HEK293 (cell line): Measurements from ENCODE around the gene HOXD9.

ENCODE experiments used
- CTCF ChIA-PET: fragments of 350-600 bp; formaldehyde crosslinking; extraction: SDS; loops from one replicate; lab custom pipeline; 2021; ENCODE audit warnings: antibody characterized with exemption; lab: Yijun Ruan, JAX
- POLR2A ChIA-PET: fragments of 300-600 bp; formaldehyde crosslinking; extraction: SDS; loops from one replicate; lab custom pipeline; 2020; ENCODE audit warnings: antibody characterized with exemption, inconsistent platforms; lab: Yijun Ruan, JAX
- H3K27ac ChIP-seq: fragments of 200-500 bp; sonication (Bioruptor generic); 2 replicates; pipeline ENCODE4 v1.5.1; 2014; ENCODE audit warnings: low read depth, low read length, control low read depth, inconsistent platforms; ENCODE audit errors: extremely low read depth
- H3K36me3 ChIP-seq, 2 experiments: fragments of 200-500 bp in 1 of 2; sonication (Bioruptor generic) in 1 of 2; 1 replicate in 1 of 2; 2 replicates in 1 of 2; pipeline ENCODE4 v1.5.1; 2014 to 2017; ENCODE audit warnings: inconsistent platforms in 2 of 2, low read length in 2 of 2; ENCODE audit not compliant: control insufficient read depth in 2 of 2, insufficient read depth in 1 of 2
- H3K4me1 ChIP-seq: fragments of 200-500 bp; sonication (Bioruptor generic); 2 replicates; pipeline ENCODE4 v1.5.1; 2014; ENCODE audit warnings: mild to moderate bottlenecking, low read length, inconsistent platforms; ENCODE audit not compliant: control insufficient read depth, insufficient read depth
- H3K4me3 ChIP-seq: 2 replicates; pipeline ENCODE4 v1.5.1; 2011; ENCODE audit warnings: low read depth, mild to moderate bottlenecking, control low read depth, low read length, moderate library complexity
- H3K9me3 ChIP-seq: fragments of 200-500 bp; sonication (Bioruptor generic); 2 replicates; pipeline ENCODE4 v1.5.1; 2014; ENCODE audit warnings: low read depth, low read length, inconsistent platforms; ENCODE audit not compliant: control insufficient read depth, insufficient read depth
- GFI1B ChIP-seq: fragments of 450-650 bp; formaldehyde crosslinking; IDR thresholded peaks from 2 replicates; pipeline ENCODE4 v1.5.1; 2016; ENCODE audit warnings: missing biosample characterization, missing genetic modification characterization
- SP7 ChIP-seq: fragments of 450-650 bp; formaldehyde crosslinking; IDR thresholded peaks from 2 replicates; pipeline ENCODE4 v1.5.1; 2016; ENCODE audit warnings: missing biosample characterization, missing genetic modification characterization
- TRIM28 ChIP-seq: IDR thresholded peaks from 2 replicates; pipeline ENCODE4 v1.6.1; 2011; ENCODE audit warnings: low read length, control low read depth, borderline replicate concordance
- YY2 ChIP-seq: fragments of 450-650 bp; formaldehyde crosslinking; IDR thresholded peaks from 2 replicates; pipeline ENCODE4 v1.5.1; 2016; ENCODE audit warnings: missing biosample characterization, missing genetic modification characterization
- ZNF114 ChIP-seq: fragments of 450-650 bp; formaldehyde crosslinking; IDR thresholded peaks from 2 replicates; pipeline ENCODE4 v1.5.0; 2017; ENCODE audit warnings: missing biosample characterization, missing genetic modification characterization
- ZNF132 ChIP-seq: fragments of 450-650 bp; formaldehyde crosslinking; IDR thresholded peaks from 2 replicates; pipeline ENCODE4 v1.5.1; 2017; ENCODE audit warnings: missing biosample characterization, missing genetic modification characterization, borderline replicate concordance
- ZNF19 ChIP-seq: fragments of 450-650 bp; formaldehyde crosslinking; IDR thresholded peaks from 2 replicates; pipeline ENCODE4; 2016; ENCODE audit warnings: missing biosample characterization, missing genetic modification characterization, low read depth
- ZNF211 ChIP-seq: fragments of 450-650 bp; formaldehyde crosslinking; IDR thresholded peaks from 2 replicates; pipeline ENCODE4 v1.5.1; 2016; ENCODE audit warnings: low read depth, missing biosample characterization, missing genetic modification characterization
- ZNF416 ChIP-seq: fragments of 450-650 bp; formaldehyde crosslinking; IDR thresholded peaks from 2 replicates; pipeline ENCODE4 v1.5.1; 2016; ENCODE audit warnings: missing biosample characterization, missing genetic modification characterization
- ZNF555 ChIP-seq: fragments of 450-650 bp; formaldehyde crosslinking; conservative IDR thresholded peaks from 2 replicates; pipeline ENCODE4 v1.5.1; 2017; ENCODE audit warnings: missing biosample characterization, mild to moderate bottlenecking, missing genetic modification characterization, inconsistent platforms
- ZNF596 ChIP-seq: fragments of 450-650 bp; IDR thresholded peaks from 2 replicates; pipeline ENCODE4 v1.5.0; 2018; ENCODE audit warnings: missing biosample characterization, mild to moderate bottlenecking, missing genetic modification characterization, moderate library complexity
- ZNF664 ChIP-seq: fragments of 450-650 bp; formaldehyde crosslinking; IDR thresholded peaks from 2 replicates; pipeline ENCODE4 v1.5.1; 2016; ENCODE audit warnings: missing biosample characterization, missing genetic modification characterization
- ZNF701 ChIP-seq: fragments of 450-650 bp; formaldehyde crosslinking; IDR thresholded peaks from 2 replicates; pipeline ENCODE4 v1.5.1; 2016; ENCODE audit warnings: missing biosample characterization, missing genetic modification characterization
- TF ChIP-seq, protein P1 (sequence below): fragments of 450-650 bp; formaldehyde crosslinking; IDR thresholded peaks from 2 replicates; pipeline ENCODE4 v1.5.1; 2017; ENCODE audit warnings: missing biosample characterization, mild to moderate bottlenecking, missing genetic modification characterization, moderate library complexity
- TF ChIP-seq, protein P2 (sequence below): fragments of 450-650 bp; formaldehyde crosslinking; IDR thresholded peaks from 2 replicates; pipeline ENCODE4 v1.5.1; 2016; ENCODE audit warnings: missing biosample characterization, missing genetic modification characterization
- TF ChIP-seq, protein P3 (sequence below): fragments of 450-650 bp; formaldehyde crosslinking; conservative IDR thresholded peaks from 2 replicates; pipeline ENCODE4 v1.5.1; 2016; ENCODE audit warnings: low read depth, missing biosample characterization, missing genetic modification characterization
- TF ChIP-seq, protein P4 (sequence below): fragments of 450-650 bp; formaldehyde crosslinking; IDR thresholded peaks from 2 replicates; pipeline ENCODE4 v1.5.1; 2016; ENCODE audit warnings: missing biosample characterization, missing genetic modification characterization
- TF ChIP-seq, protein P5 (sequence below): fragments of 450-650 bp; formaldehyde crosslinking; IDR thresholded peaks from 2 replicates; pipeline ENCODE4 v1.5.1; 2016; ENCODE audit warnings: missing biosample characterization, missing genetic modification characterization
- TF ChIP-seq, protein P6 (sequence below): fragments of 450-650 bp; formaldehyde crosslinking; IDR thresholded peaks from 2 replicates; pipeline ENCODE4 v1.5.1; 2016; ENCODE audit warnings: missing biosample characterization, missing genetic modification characterization, low read depth

HOXD9 gene

DNA sequence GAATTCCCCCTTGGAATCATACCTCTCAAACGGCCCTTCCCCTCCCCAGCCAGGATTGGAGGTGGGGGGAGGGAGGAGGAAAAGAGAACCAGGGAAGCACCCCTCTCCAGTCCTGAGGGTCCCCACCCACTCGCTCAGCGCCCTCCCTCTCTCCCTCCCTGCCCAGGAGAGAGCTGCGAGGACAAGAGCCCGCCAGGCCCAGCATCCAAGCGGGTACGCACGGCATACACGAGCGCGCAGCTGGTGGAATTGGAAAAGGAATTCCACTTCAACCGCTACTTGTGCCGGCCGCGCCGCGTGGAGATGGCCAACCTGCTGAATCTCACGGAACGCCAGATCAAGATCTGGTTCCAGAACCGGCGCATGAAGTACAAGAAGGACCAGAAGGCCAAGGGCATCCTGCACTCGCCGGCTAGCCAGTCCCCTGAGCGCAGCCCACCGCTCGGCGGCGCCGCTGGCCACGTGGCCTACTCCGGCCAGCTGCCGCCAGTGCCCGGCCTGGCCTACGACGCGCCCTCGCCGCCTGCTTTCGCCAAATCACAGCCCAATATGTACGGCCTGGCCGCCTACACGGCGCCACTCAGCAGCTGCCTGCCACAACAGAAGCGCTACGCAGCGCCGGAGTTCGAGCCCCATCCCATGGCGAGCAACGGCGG, 49.0 kb downstream of the HOXD9 start:
- ChIA-PET CTCF (interaction anchor here (1.7 kb wide), 1 partner anchor 284 kb away, joined by 6 read pairs; no protein-coding TSS in a partner anchor), POLR2A (no interaction called here)
- no peaks in the 10 kb centered on the region for H3K9me3 ChIP-seq
- TF ChIP-seq, protein P1, sequence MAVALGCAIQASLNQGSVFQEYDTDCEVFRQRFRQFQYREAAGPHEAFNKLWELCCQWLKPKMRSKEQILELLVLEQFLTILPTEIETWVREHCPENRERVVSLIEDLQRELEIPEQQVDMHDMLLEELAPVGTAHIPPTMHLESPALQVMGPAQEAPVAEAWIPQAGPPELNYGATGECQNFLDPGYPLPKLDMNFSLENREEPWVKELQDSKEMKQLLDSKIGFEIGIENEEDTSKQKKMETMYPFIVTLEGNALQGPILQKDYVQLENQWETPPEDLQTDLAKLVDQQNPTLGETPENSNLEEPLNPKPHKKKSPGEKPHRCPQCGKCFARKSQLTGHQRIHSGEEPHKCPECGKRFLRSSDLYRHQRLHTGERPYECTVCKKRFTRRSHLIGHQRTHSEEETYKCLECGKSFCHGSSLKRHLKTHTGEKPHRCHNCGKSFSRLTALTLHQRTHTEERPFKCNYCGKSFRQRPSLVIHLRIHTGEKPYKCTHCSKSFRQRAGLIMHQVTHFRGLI, result peak; percentile 16; the same call in 1 of the 2 replicates
- no peak for TF ChIP-seq YY2 (tag by site-specific recombination)
- peaks cover 0 to 17% of the 10 kb centered on the region in 2 experiments; a peak in 2 of 3 replicates for H3K36me3 ChIP-seq
- H3K27ac ChIP-seq, result no peak overlapping the region
- H3K4me1 ChIP-seq, result no peaks in the 10 kb centered on the region
- no peak overlapping the region for H3K4me3 ChIP-seq

DNA sequence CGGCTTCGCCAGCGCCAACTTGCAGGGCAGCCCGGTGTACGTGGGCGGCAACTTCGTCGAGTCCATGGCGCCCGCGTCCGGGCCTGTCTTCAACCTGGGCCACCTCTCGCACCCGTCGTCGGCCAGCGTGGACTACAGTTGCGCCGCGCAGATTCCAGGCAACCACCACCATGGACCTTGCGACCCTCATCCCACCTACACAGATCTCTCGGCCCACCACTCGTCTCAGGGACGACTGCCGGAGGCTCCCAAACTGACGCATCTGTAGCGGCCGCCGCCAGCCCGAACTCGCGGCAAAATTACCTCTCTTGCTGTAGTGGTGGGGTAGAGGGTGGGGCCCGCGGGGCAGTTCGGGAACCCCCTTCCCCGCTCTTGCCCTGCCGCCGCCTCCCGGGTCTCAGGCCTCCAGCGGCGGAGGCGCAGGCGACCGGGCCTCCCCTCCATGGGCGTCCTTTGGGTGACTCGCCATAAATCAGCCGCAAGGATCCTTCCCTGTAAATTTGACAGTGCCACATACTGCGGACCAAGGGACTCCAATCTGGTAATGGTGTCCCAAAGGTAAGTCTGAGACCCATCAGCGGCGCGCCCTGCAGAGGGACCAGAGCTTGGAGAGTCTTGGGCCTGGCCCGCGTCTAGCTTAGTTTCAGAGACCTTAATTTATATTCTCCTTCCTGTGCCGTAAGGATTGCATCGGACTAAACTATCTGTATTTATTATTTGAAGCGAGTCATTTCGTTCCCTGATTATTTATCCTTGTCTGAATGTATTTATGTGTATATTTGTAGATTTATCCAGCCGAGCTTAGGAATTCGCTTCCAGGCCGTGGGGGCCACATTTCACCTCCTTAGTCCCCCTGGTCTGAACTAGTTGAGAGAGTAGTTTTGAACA, 49.7 kb downstream of the HOXD9 start:
- Histone ChIP-seq H3K36me3 (peaks cover 0 to 22% of the 10 kb centered on the region in 2 experiments; a peak in 2 of 3 replicates), H3K27ac (no peak overlapping the region), H3K4me1 (no peaks in the 10 kb centered on the region), H3K4me3 (no peak overlapping the region), H3K9me3 (no peaks in the 10 kb centered on the region)
- TF ChIP-seq ZNF664 (tag by site-specific recombination) (no peak), ZNF114 (tag by site-specific recombination) (no peak), ZNF701 (tag by site-specific recombination) (no peak), ZNF416 (tag by site-specific recombination) (no peak), GFI1B (tag by site-specific recombination) (no peak), ZNF555 (no peak), ZNF19 (no peak), ZNF211 (tag by site-specific recombination) (no peak), SP7 (tag by site-specific recombination) (no peak), ZNF596 (tag by site-specific recombination) (no peak), ZNF132 (tag by site-specific recombination) (no peak), TRIM28 (no peak)
- TF ChIP-seq, protein P2, sequence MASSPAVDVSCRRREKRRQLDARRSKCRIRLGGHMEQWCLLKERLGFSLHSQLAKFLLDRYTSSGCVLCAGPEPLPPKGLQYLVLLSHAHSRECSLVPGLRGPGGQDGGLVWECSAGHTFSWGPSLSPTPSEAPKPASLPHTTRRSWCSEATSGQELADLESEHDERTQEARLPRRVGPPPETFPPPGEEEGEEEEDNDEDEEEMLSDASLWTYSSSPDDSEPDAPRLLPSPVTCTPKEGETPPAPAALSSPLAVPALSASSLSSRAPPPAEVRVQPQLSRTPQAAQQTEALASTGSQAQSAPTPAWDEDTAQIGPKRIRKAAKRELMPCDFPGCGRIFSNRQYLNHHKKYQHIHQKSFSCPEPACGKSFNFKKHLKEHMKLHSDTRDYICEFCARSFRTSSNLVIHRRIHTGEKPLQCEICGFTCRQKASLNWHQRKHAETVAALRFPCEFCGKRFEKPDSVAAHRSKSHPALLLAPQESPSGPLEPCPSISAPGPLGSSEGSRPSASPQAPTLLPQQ (tag by site-specific recombination), result no peak
- TF ChIP-seq, protein P3, sequence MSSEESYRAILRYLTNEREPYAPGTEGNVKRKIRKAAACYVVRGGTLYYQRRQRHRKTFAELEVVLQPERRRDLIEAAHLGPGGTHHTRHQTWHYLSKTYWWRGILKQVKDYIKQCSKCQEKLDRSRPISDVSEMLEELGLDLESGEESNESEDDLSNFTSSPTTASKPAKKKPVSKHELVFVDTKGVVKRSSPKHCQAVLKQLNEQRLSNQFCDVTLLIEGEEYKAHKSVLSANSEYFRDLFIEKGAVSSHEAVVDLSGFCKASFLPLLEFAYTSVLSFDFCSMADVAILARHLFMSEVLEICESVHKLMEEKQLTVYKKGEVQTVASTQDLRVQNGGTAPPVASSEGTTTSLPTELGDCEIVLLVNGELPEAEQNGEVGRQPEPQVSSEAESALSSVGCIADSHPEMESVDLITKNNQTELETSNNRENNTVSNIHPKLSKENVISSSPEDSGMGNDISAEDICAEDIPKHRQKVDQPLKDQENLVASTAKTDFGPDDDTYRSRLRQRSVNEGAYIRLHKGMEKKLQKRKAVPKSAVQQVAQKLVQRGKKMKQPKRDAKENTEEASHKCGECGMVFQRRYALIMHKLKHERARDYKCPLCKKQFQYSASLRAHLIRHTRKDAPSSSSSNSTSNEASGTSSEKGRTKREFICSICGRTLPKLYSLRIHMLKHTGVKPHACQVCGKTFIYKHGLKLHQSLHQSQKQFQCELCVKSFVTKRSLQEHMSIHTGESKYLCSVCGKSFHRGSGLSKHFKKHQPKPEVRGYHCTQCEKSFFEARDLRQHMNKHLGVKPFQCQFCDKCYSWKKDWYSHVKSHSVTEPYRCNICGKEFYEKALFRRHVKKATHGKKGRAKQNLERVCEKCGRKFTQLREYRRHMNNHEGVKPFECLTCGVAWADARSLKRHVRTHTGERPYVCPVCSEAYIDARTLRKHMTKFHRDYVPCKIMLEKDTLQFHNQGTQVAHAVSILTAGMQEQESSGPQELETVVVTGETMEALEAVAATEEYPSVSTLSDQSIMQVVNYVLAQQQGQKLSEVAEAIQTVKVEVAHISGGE (tag by site-specific recombination), result no peak
- TF ChIP-seq, protein P4, sequence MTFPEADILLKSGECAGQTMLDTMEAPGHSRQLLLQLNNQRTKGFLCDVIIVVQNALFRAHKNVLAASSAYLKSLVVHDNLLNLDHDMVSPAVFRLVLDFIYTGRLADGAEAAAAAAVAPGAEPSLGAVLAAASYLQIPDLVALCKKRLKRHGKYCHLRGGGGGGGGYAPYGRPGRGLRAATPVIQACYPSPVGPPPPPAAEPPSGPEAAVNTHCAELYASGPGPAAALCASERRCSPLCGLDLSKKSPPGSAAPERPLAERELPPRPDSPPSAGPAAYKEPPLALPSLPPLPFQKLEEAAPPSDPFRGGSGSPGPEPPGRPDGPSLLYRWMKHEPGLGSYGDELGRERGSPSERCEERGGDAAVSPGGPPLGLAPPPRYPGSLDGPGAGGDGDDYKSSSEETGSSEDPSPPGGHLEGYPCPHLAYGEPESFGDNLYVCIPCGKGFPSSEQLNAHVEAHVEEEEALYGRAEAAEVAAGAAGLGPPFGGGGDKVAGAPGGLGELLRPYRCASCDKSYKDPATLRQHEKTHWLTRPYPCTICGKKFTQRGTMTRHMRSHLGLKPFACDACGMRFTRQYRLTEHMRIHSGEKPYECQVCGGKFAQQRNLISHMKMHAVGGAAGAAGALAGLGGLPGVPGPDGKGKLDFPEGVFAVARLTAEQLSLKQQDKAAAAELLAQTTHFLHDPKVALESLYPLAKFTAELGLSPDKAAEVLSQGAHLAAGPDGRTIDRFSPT (tag by site-specific recombination), result no peak
- TF ChIP-seq, protein P5, sequence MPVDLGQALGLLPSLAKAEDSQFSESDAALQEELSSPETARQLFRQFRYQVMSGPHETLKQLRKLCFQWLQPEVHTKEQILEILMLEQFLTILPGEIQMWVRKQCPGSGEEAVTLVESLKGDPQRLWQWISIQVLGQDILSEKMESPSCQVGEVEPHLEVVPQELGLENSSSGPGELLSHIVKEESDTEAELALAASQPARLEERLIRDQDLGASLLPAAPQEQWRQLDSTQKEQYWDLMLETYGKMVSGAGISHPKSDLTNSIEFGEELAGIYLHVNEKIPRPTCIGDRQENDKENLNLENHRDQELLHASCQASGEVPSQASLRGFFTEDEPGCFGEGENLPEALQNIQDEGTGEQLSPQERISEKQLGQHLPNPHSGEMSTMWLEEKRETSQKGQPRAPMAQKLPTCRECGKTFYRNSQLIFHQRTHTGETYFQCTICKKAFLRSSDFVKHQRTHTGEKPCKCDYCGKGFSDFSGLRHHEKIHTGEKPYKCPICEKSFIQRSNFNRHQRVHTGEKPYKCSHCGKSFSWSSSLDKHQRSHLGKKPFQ (tag by site-specific recombination), result no peak
- TF ChIP-seq, protein P6, sequence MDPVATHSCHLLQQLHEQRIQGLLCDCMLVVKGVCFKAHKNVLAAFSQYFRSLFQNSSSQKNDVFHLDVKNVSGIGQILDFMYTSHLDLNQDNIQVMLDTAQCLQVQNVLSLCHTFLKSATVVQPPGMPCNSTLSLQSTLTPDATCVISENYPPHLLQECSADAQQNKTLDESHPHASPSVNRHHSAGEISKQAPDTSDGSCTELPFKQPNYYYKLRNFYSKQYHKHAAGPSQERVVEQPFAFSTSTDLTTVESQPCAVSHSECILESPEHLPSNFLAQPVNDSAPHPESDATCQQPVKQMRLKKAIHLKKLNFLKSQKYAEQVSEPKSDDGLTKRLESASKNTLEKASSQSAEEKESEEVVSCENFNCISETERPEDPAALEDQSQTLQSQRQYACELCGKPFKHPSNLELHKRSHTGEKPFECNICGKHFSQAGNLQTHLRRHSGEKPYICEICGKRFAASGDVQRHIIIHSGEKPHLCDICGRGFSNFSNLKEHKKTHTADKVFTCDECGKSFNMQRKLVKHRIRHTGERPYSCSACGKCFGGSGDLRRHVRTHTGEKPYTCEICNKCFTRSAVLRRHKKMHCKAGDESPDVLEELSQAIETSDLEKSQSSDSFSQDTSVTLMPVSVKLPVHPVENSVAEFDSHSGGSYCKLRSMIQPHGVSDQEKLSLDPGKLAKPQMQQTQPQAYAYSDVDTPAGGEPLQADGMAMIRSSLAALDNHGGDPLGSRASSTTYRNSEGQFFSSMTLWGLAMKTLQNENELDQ (tag by site-specific recombination), result no peak
- CTCF ChIA-PET, result interaction anchor here (1.7 kb wide), 1 partner anchor 283 kb away, joined by 6 read pairs; no protein-coding TSS in a partner anchor
- POLR2A ChIA-PET, result no interaction called here
